CD4-positive, alpha-beta T cell treated with Interferon alpha-2 for 1 hour (primary cell): Measurements from ENCODE around the gene ADAP1.
"Not testable (repeated sequence)": the region's sequence is repeated elsewhere in the genome, so short reads cannot be mapped to it uniquely, and the experiment has no call there.

Experiments
- DNase-seq, 2 donors: peaks; one replicate each; pipeline ENCODE4 v3.0.0-alpha.2; 2020 to 2022

Gene ADAP1

GRCh38 chr7:935874-936385 lies 18.6 kb downstream of the ADAP1 start:
- no peak for DNase-seq

GRCh38 chr7:935164-935873 lies 19.2 kb downstream of the ADAP1 start:
- DNase-seq, result no peak

GRCh38 chr7:934469-935163 lies 19.9 kb downstream of the ADAP1 start:
- DNase-seq, result no peak

GRCh38 chr7:932651-932975 lies 21.9 kb downstream of the ADAP1 start:
- no peak for DNase-seq

GRCh38 chr7:931871-932650 lies 22.4 kb downstream of the ADAP1 start:
- DNase-seq, result no peak

- DNase-seq, result no peak
These were observed 23.3 kb downstream of the ADAP1 start for GRCh38 chr7:930975-931758.

- no peak for DNase-seq
These were observed 25.2 kb downstream of the ADAP1 start for GRCh38 chr7:929311-929711.

- DNase-seq, result no peak
These were observed 27.3 kb downstream of the ADAP1 start for GRCh38 chr7:927031-927671.

GRCh38 chr7:926061-927030 lies 28.1 kb downstream of the ADAP1 start:
- no peak for DNase-seq

GRCh38 chr7:925601-926000 lies 28.9 kb downstream of the ADAP1 start:
- peak; percentile 54 to 70 for DNase-seq

- peak; percentile 37 to 44 for DNase-seq
These were observed 29.8 kb downstream of the ADAP1 start for GRCh38 chr7:924541-925231.

- not testable (repeated sequence) for DNase-seq
These were observed 30.4 kb downstream of the ADAP1 start for GRCh38 chr7:924042-924441.

GRCh38 chr7:923108-924041 lies 31.1 kb downstream of the ADAP1 start:
- peak; percentile 89 to 92 for DNase-seq

- DNase-seq, result peak; percentile 59 to 71
These were observed 32.0 kb downstream of the ADAP1 start for GRCh38 chr7:922334-923107.

- DNase-seq, result no peak
These were observed 32.7 kb downstream of the ADAP1 start for GRCh38 chr7:921581-922333.

GRCh38 chr7:921071-921461 lies 33.4 kb downstream of the ADAP1 start:
- DNase-seq, result no peak

GRCh38 chr7:920351-921070 lies 34.0 kb downstream of the ADAP1 start:
- DNase-seq, result no peak
